ENCODE data around the gene NPTXR.

The NPTXR gene

DNA sequence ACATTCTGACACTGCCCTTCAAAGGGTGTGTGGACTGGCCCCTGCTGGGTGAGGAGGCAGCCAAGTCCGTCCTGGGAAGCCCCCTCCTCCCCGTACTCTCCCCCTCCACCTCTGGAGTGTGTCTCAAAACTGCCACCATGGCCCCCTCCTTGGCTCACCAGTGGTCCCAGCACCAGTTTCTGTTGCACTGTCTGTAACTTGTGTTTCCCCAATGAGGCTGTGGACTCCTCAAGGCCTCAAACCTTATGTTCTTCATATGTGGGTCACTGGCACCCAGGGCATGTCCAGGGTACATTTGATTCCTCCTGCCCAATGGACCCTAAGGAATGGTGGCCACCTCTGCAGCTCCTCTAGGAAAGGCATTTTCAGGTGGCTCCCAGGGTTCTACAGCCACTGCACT, 6.6 kb upstream of the NPTXR start:
- Histone ChIP-seq H3K4me2 (ENCODE audit: low read length) (no peak overlapping the region), H3K27ac (ENCODE audit: low read depth, low read length) (no peak overlapping the region), H3K9me2 (replicated peaks; ENCODE audit: control insufficient read depth, low read length) (no peaks in the 10 kb centered on the region), H3K4me1 (ENCODE audit: control insufficient read depth, low read length) (no peaks in the 10 kb centered on the region), H4K20me1 (ENCODE audit: control insufficient read depth, insufficient read depth, low read depth, low read length) (no peaks in the 10 kb centered on the region), H3K4me3 (ENCODE audit: low read length) (no peak overlapping the region), H3K36me3 (ENCODE audit: control insufficient read depth, low read length) (no peaks in the 10 kb centered on the region), H3F3A (ENCODE audit: control insufficient read depth, insufficient read depth) (no peaks in the 10 kb centered on the region), H3K9me3 (ENCODE audit: control insufficient read depth, insufficient read depth, low read length) (no peaks in the 10 kb centered on the region), H3K27me3 (ENCODE audit: control insufficient read depth, low read length) (peaks cover 67% of the 10 kb centered on the region), H3K79me2 (ENCODE audit: control insufficient read depth, low read length) (no peaks in the 10 kb centered on the region)
- TF ChIP-seq, protein P1, sequence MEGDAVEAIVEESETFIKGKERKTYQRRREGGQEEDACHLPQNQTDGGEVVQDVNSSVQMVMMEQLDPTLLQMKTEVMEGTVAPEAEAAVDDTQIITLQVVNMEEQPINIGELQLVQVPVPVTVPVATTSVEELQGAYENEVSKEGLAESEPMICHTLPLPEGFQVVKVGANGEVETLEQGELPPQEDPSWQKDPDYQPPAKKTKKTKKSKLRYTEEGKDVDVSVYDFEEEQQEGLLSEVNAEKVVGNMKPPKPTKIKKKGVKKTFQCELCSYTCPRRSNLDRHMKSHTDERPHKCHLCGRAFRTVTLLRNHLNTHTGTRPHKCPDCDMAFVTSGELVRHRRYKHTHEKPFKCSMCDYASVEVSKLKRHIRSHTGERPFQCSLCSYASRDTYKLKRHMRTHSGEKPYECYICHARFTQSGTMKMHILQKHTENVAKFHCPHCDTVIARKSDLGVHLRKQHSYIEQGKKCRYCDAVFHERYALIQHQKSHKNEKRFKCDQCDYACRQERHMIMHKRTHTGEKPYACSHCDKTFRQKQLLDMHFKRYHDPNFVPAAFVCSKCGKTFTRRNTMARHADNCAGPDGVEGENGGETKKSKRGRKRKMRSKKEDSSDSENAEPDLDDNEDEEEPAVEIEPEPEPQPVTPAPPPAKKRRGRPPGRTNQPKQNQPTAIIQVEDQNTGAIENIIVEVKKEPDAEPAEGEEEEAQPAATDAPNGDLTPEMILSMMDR (IDR thresholded peaks at IDR 0.05; ENCODE audit: low read depth, low read length, poor library complexity, severe bottlenecking), result no peak
- TF ChIP-seq EZH2phosphoT487 (IDR thresholded peaks at IDR 0.05; ENCODE audit: borderline replicate concordance, low read length), result no peak

DNA sequence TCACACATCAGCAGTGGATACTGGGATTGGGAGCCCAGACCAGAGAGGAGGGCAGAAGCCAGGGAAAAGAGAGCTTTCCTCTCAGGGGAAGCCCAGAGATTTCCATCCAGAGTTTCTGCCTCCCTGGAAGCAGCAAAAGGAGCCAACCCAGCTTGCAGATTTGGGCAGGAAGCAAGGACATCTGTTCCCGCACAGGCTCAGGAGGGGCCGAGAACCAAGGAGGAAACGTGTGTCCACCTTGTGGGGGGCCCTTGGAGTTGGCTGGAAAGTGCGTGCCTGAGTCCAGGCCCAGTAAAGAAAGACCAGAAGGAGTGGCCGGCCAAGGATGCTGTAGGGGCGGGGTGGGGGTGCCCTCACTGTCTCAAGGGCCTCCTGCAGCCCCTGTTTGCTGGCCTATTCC, 6.0 kb upstream of the NPTXR start:
- H3K9me3 ChIP-seq (ENCODE audit: control insufficient read depth, insufficient read depth, low read length), result no peaks in the 10 kb centered on the region

DNA sequence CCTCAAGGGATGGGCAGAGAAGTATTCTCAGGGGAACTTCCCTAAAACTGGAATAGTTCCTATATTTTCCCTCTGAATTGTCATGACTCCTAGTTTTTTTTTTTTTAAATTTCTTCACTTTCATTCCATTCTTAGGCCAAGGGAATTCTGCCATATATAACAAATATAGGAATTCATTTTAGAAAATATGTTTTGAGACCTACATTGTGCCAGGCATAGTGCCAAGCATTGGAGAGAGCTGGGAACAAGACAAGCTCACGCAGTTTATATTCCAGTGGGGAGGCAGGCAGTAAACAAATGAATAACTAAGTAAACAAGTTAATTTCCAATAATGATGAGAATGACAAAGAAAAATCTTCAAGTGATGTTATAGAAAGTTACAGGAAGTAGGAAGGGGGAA, 2.6 kb upstream of the NPTXR start:
- no peak overlapping the region for H3K4me2 ChIP-seq (ENCODE audit: low read length)
- H3K4me1 ChIP-seq (ENCODE audit: control insufficient read depth, low read length), result 0 out of 2 replicates have a peak, but pooled peaks cover 3% of the 10 kb centered on the region
- H3K27me3 ChIP-seq (ENCODE audit: control insufficient read depth, low read length), result peaks cover 77% of the 10 kb centered on the region
- no peaks in the 10 kb centered on the region for H3K79me2 ChIP-seq (ENCODE audit: control insufficient read depth, low read length)
- no peaks in the 10 kb centered on the region for H3K36me3 ChIP-seq (ENCODE audit: control insufficient read depth, low read length)
- H3F3A ChIP-seq (ENCODE audit: control insufficient read depth, insufficient read depth), result no peaks in the 10 kb centered on the region
- no peak overlapping the region for H3K27ac ChIP-seq (ENCODE audit: low read depth, low read length)
- no peak for TF ChIP-seq EZH2phosphoT487 (IDR thresholded peaks at IDR 0.05; ENCODE audit: borderline replicate concordance, low read length)
- TF ChIP-seq, protein P1 (IDR thresholded peaks at IDR 0.05; ENCODE audit: low read depth, low read length, poor library complexity, severe bottlenecking), result no peak
- H3K4me3 ChIP-seq (ENCODE audit: low read length), result no peak overlapping the region
- no peaks in the 10 kb centered on the region for H4K20me1 ChIP-seq (ENCODE audit: control insufficient read depth, insufficient read depth, low read depth, low read length)
- H3K9me3 ChIP-seq (ENCODE audit: control insufficient read depth, insufficient read depth, low read length), result no peaks in the 10 kb centered on the region
- H3K9me2 ChIP-seq (replicated peaks; ENCODE audit: control insufficient read depth, low read length), result no peaks in the 10 kb centered on the region

More for the DNA sequence above, 6.0 kb upstream of the NPTXR start:
- H3K27me3 ChIP-seq (ENCODE audit: control insufficient read depth, low read length), result peaks cover 72% of the 10 kb centered on the region
- H3K79me2 ChIP-seq (ENCODE audit: control insufficient read depth, low read length), result no peaks in the 10 kb centered on the region
- no peaks in the 10 kb centered on the region for H3K9me2 ChIP-seq (replicated peaks; ENCODE audit: control insufficient read depth, low read length)
- H3K36me3 ChIP-seq (ENCODE audit: control insufficient read depth, low read length), result no peaks in the 10 kb centered on the region
- H4K20me1 ChIP-seq (ENCODE audit: control insufficient read depth, insufficient read depth, low read depth, low read length), result no peaks in the 10 kb centered on the region
- no peaks in the 10 kb centered on the region for H3F3A ChIP-seq (ENCODE audit: control insufficient read depth, insufficient read depth)
- no peak overlapping the region for H3K4me2 ChIP-seq (ENCODE audit: low read length)
- H3K4me3 ChIP-seq (ENCODE audit: low read length), result no peak overlapping the region
- H3K27ac ChIP-seq (ENCODE audit: low read depth, low read length), result no peak overlapping the region
- H3K4me1 ChIP-seq (ENCODE audit: control insufficient read depth, low read length), result no peaks in the 10 kb centered on the region
- TF ChIP-seq, protein P1 (IDR thresholded peaks at IDR 0.05; ENCODE audit: low read depth, low read length, poor library complexity, severe bottlenecking), result no peak
- TF ChIP-seq EZH2phosphoT487 (IDR thresholded peaks at IDR 0.05; ENCODE audit: borderline replicate concordance, low read length), result no peak
